Lung (tissue), 12 donors: ENCODE measurements around the gene TTC7B. TPM values are rescaled to one million over a fixed set of nuclear protein-coding genes. Genes with fewer than 3 reads are reported as not detected.

ENCODE experiments used
- ATAC-seq: fragments of 200-7000 bp; cut with Tn5 transposase; one replicate; pipeline ENCODE4 v1.9.1; 2020; ENCODE audit warnings: moderate number of reproducible peaks; ENCODE audit not compliant: insufficient read depth, low FRiP score
- DNase-seq, 3 donors: peaks; one replicate each; pipeline ENCODE4 v3.0.0-alpha.2; 2013 to 2017
- H3K27ac ChIP-seq, 2 donors: one replicate each; pipeline ENCODE4 v1.5.1; 2013; ENCODE audit warnings: mild to moderate bottlenecking in 2 of 2, moderate library complexity in 2 of 2, control low read depth in 1 of 2, inconsistent platforms in 1 of 2, low read depth in 1 of 2, low read length in 1 of 2
- H3K27me3 ChIP-seq, 3 donors: one replicate each; pipeline ENCODE4 v1.5.1; 2013; ENCODE audit warnings: low read length in 2 of 3; ENCODE audit not compliant: control insufficient read depth in 3 of 3, insufficient read depth in 3 of 3
- H3K36me3 ChIP-seq, 4 donors: one replicate each; pipeline ENCODE4 v1.5.1; 2013; ENCODE audit warnings: low read length in 4 of 4, mild to moderate bottlenecking in 1 of 4, moderate library complexity in 1 of 4; ENCODE audit not compliant: control insufficient read depth in 4 of 4, insufficient read depth in 4 of 4
- H3K4me1 ChIP-seq, 5 donors: one replicate each; pipeline ENCODE4 v1.5.1; 2013; ENCODE audit warnings: low read length in 5 of 5, mild to moderate bottlenecking in 2 of 5, moderate library complexity in 1 of 5; ENCODE audit not compliant: control insufficient read depth in 5 of 5, insufficient read depth in 5 of 5
- H3K4me3 ChIP-seq: one replicate; pipeline ENCODE4 v1.5.1; 2013; ENCODE audit warnings: mild to moderate bottlenecking, control low read depth, moderate library complexity
- H3K9ac ChIP-seq, 2 donors: one replicate each; pipeline ENCODE4 v1.5.1; 2013; ENCODE audit warnings: low read length in 2 of 2, control low read depth in 1 of 2; ENCODE audit not compliant: insufficient read depth in 1 of 2
- H3K9me3 ChIP-seq, 4 donors: one replicate each; pipeline ENCODE4 v1.5.1; 2013; ENCODE audit warnings: low read length in 3 of 4, mild to moderate bottlenecking in 1 of 4, moderate library complexity in 1 of 4; ENCODE audit not compliant: control insufficient read depth in 4 of 4, insufficient read depth in 3 of 4
- WGBS, 2 donors: extraction: QIAGEN DNeasy Blood & Tissue Kit; methylation state at CpG; one replicate each; pipeline ENCODE4 v1.1.7; 2013; 5-methylcytosine and 5-hydroxymethylcytosine counted together
- polyA plus RNA-seq, 2 donors: library from polyadenylated mRNA; stranded (reverse); fragments of 200-250 nt; gene quantifications; one replicate each; pipeline ENCODE4 v1.2.1, GENCODE V29; 2013
- total RNA-seq, 2 donors: library from RNA; depleted of rRNA in 1 of 2; stranded (reverse); fragments of >200 nt in 1 of 2; gene quantifications; one replicate each; pipeline ENCODE4 v1.2.1, GENCODE V29; 2014 to 2021
- TF ChIP-seq, protein P1 (sequence below): IDR thresholded peaks from 2 replicates; pipeline ENCODE4 v1.5.1; 2012; ENCODE audit warnings: mild to moderate bottlenecking; ENCODE audit errors: control extremely low read depth, extremely low read depth
- donor health status: control.
- donor health status: control.
- donor health status: Bipolar disorder and iron deficiency.
- donor health status: healthy.
- donor health status: DM: yes; HTN: yes; CAD: no.

The TTC7B gene
- total and polyA plus RNA-seq, 4 donors: 11.0 to 39.6 (median 23.0) TPM

- WGBS, 2 donors: 63 to 83% methylated on average over 14 of the region's 14 CpGs
- peaks cover 10 to 32% (median 18%) of the 10 kb centered on the region in 5 donors for H3K4me1 ChIP-seq
- no peak for ATAC-seq
- H3K4me3 ChIP-seq: no peak overlapping the region
- H3K9me3 ChIP-seq: no peaks in the 10 kb centered on the region
- DNase-seq: peak in 2 of 3 donors; percentile 40 to 53
- TF ChIP-seq, protein P1, sequence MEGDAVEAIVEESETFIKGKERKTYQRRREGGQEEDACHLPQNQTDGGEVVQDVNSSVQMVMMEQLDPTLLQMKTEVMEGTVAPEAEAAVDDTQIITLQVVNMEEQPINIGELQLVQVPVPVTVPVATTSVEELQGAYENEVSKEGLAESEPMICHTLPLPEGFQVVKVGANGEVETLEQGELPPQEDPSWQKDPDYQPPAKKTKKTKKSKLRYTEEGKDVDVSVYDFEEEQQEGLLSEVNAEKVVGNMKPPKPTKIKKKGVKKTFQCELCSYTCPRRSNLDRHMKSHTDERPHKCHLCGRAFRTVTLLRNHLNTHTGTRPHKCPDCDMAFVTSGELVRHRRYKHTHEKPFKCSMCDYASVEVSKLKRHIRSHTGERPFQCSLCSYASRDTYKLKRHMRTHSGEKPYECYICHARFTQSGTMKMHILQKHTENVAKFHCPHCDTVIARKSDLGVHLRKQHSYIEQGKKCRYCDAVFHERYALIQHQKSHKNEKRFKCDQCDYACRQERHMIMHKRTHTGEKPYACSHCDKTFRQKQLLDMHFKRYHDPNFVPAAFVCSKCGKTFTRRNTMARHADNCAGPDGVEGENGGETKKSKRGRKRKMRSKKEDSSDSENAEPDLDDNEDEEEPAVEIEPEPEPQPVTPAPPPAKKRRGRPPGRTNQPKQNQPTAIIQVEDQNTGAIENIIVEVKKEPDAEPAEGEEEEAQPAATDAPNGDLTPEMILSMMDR: no peak
- H3K36me3 ChIP-seq: peaks cover 0 to 2% (median 0%) of the 10 kb centered on the region in 4 donors
- H3K27me3 ChIP-seq: no peaks in the 10 kb centered on the region
- peak overlapping the region in 1 of 2 donors; percentile 5 for H3K9ac ChIP-seq
- no peak overlapping the region for H3K27ac ChIP-seq
Observed at GRCh38 chr14:90624732-90625400, 191.4 kb downstream of the TTC7B start.

DNA sequence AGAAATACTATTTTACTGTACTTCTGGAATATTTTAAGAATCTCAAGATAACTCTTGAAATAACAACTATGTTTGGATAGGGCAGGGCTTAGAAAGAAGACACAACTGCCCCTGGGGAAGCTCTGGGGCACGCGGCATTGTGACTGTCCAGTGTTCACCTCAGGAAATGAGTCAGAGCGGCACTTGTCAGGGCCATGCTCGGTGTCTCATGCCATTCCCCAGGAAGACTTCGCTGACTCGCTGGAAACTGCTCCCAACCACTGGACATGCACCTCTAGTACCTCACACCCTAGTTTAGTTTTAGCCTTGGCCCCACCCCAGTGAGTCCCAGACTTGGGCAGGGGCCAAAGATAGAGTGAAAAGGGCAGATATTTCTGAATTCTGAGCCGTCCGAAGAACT lies 192.0 kb downstream of the TTC7B start:
- Histone ChIP-seq H3K9ac (no peak overlapping the region), H3K9me3 (no peaks in the 10 kb centered on the region), H3K36me3 (peaks cover 0 to 2% (median 0%) of the 10 kb centered on the region in 4 donors), H3K27ac (peak overlapping the region in 1 of 2 donors; percentile 32), H3K4me1 (peaks cover 10 to 28% (median 18%) of the 10 kb centered on the region in 5 donors), H3K27me3 (no peaks in the 10 kb centered on the region), H3K4me3 (no peak overlapping the region)
- DNase-seq (no peak), ATAC-seq (peak; percentile 81)
- 39 to 67% methylated on average over 8 of the region's 8 CpGs for WGBS, 2 donors
- TF ChIP-seq, protein P1: no peak

GRCh38 chr14:90621201-90621600 lies 195.0 kb downstream of the TTC7B start:
- Histone ChIP-seq H3K27ac (no peak overlapping the region), H3K27me3 (no peaks in the 10 kb centered on the region), H3K9me3 (no peaks in the 10 kb centered on the region), H3K4me1 (peaks cover 0 to 13% (median 10%) of the 10 kb centered on the region in 5 donors), H3K36me3 (peaks cover 0 to 6% (median 2%) of the 10 kb centered on the region in 4 donors), H3K4me3 (no peak overlapping the region), H3K9ac (no peak overlapping the region)
- TF ChIP-seq, protein P1: no peak
- WGBS, 2 donors: 97 to 98% methylated on average over 32 of the region's 32 CpGs
- ATAC-seq: no peak
- DNase-seq: no peak
